D341Med (cell line): ENCODE results near the gene ZBTB25.

Experiments
- DNase-seq: peaks from one replicate; pipeline ENCODE4 v3.0.0; 2012; ENCODE audit warnings: low spot score

The ZBTB25 gene

DNA sequence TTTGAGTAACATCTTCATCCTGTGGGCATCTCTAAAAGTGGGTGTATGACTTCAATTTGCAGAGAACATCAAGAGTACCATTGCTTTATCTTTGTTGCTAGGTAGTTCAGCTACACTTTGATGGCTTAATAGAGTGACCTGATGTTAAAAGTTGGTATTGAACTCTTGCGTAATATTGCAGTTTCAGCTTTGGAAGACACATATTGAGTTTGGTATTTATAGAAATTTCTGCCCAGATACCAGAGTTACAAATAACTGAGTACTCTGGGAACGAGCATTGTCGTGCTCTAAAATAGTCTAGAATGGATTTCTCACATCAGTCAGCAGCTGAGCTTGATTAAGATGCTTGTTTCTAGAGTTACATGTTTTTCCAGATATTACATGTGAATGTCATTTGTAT lies 63.1 kb downstream of the ZBTB25 start:
- DNase-seq: no peak

- DNase-seq: no peak
Measured at GRCh38 chr14:64439141-64439540, 64.5 kb downstream of the ZBTB25 start.

DNA sequence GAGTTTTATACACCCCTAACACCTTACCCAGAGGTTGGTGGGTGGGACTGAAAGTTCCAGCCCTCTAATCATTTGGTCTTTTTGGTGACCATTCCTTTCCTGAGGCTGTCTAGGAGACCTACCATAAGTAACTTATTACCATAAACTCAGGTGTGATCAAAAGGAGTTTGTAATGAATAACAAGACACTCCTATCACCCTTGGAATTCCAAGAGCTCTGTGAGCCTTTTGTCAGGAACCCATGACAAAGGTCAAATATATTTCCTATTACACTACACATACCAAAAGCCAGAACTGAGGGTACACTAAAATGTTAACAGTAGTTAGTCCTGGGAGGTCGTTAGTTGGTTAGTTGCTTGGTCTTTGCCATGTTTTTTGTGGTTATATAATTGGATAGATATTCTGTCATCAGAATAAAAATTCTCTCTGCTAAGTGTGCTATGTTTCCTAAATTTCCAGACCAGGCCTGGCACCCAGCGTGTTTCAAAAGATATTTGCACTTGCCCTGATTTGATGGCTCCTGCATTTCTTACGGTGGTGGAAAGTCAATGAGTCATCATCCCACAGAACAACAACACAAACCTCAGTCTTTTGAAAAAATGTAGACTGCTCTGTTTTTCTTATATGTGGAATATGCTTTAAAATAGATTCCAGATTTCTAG lies 65.3 kb downstream of the ZBTB25 start:
- no peak for DNase-seq

DNA sequence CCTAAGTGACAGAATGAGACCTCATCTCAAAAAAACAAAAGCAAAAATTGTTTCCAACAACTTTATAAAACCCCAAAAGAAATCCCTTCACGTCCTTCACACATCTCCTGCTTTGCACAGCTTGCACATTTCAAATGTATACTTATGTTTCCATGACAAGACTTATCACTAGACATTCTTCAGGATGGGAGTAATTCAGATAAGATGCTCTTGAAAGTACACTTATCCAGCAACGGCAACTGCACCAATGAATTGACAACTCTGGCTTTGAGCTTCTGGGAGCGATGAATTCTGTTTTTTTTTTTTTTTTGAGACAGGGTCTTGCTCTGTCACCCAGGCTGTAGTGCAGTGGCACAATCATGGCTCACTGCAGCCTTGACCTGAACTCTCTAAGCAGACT lies 69.1 kb downstream of the ZBTB25 start:
- DNase-seq: no peak

GRCh38 chr14:64423987-64424386 lies 79.7 kb downstream of the ZBTB25 start:
- DNase-seq: no peak

- no peak for DNase-seq
Measured at GRCh38 chr14:64422756-64423155, 80.9 kb downstream of the ZBTB25 start.

- DNase-seq: no peak
Measured at GRCh38 chr14:64422005-64422404, 81.6 kb downstream of the ZBTB25 start.

- DNase-seq: no peak
Measured at GRCh38 chr14:64421166-64421565, 82.5 kb downstream of the ZBTB25 start.

DNA sequence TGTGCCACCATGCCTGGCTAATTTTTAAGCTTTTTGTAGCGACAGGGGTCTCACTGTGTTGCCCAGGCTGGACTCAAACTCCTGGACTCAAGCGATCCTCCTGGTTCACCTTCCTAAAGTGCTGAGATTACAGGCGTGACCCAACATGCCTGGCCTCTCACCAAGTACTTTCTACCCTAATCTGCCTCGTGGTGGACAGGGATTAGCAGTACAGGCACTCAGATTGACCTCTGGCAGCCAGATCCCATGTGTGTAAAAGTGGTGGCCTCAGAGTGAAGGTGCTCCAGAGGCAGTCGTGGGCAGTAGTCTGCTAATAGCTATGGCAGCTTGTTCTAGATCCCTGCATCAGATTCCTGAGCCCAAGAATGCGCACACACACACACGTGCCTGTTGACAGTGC lies 84.6 kb downstream of the ZBTB25 start:
- no peak for DNase-seq

- no peak for DNase-seq
Measured at GRCh38 chr14:64417771-64418125, 85.9 kb downstream of the ZBTB25 start.

DNA sequence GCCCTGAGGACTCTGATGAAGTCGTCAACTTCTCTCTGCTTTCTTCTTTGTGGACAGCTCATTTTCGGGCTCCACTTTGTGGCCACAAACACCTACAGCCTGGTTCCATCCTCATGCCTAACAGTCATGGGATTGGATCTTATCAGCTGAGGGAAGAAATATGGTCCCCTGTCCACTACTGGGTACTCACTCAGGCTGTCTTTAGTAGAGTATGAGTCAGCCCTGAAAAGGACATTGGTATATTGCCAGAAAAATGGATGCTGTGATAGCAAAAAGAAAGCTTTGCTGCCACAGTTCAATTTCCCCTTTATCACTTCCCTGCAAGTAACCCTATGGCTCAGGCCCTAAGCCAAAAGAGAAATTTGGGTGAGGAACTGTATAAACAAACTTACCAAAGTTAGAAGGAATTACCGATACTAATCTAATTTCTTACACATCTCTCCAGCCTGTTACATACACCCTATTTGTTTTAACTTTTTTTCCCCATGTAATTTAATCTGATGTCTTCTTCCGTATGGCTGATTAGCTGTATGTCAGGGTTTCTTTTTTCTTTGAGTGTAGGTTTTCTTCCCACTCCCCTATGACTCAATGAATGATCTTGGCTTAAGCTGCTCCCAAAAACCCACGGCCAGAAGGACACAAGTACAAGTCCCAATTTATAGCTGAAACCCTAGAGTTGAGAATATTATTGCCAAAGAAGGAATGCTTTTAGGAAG lies 86.4 kb downstream of the ZBTB25 start:
- no peak for DNase-seq

GRCh38 chr14:64416348-64416932 lies 87.2 kb downstream of the ZBTB25 start:
- no peak for DNase-seq

DNA sequence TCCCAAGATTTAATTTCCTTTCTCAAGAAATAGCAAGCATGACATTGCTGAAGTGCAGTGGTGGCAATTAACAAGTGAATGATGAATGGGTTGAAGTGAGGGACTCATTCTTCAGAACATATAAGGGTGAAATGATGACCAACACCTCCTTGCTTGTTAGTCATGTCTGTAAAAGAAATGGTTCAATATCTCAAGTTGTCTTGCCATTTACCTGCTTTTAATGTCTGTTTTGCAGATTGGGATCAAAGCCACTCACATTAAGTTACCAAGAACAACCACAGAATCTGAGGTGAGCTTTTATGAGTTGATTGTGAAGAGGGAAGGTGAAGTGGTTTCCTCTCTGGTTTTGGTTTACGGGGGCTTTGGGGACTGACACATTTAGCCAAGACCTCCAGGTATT lies 91.4 kb downstream of the ZBTB25 start:
- DNase-seq: no peak

- DNase-seq: no peak
Measured at GRCh38 chr14:64411001-64411400, 92.6 kb downstream of the ZBTB25 start.

DNA sequence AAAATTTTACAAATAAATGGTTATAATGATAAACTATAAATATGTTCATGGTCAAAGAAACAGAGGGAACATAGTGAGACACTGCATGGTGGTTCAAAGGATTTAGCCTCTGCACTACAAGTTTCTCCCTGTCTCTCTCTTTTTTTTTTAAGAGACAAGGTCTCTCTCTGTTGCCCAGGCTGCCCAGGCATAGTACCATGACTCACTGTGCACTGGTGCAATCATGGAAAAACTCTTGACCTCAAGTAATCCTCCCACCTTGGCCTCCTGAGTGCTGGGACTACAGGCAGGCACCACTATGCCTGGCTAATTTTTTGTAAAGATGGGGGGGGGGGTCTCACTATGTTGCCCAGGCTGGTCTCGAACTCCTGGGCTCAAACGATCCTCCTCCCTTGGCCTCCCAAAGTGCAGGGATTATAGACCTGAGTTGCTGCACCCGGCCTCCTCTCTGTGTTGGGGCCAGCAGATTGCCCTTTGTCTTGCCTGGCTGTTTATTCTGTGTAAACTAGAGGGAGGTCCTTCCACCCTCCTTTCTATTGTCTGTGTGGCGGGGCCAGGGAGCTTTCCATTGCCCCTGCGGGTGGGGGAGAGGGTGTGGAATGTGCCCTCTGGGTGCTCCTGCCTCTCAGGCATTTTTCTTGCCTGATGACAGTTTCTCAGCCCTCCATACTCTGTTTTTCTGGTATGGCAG lies 93.4 kb downstream of the ZBTB25 start:
- peak; percentile 32 for DNase-seq

DNA sequence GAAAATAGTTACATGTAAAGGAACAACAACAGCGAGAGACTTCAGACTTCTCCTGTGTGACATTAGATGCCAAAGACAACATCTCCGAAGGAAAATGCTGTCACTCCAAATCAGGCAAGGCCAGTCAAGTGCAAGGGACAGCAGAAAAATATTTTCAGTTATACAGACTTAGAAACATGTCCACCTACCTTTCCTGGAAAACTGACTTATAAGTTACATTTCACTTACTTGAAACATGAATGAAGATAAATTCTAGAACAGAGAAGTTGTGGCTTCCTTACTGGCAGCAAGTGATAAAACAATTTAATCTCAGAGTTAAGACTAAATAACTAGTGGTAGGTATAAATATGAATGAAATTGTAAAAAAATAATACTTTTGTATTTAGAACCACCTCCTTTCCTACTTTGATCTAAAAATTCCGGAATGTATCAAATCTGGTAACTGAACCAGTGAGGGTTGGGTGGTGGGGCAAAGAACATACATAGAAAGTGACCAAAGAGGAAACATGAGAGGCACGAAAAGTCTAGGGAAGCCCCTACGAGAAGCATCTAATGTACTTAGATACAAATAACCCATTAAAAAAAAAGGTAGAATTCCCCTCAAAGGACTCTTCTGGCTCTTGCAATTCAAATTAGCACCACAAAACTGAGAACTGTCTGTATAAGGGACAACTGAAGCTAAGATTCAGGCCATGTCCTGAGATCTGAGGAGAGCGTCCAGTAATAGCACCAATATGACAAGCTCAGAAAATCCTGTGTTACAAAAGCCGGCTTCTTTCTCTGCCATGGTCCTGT lies 94.3 kb downstream of the ZBTB25 start:
- DNase-seq: no peak

GRCh38 chr14:64407329-64407728 lies 96.3 kb downstream of the ZBTB25 start:
- DNase-seq: no peak

DNA sequence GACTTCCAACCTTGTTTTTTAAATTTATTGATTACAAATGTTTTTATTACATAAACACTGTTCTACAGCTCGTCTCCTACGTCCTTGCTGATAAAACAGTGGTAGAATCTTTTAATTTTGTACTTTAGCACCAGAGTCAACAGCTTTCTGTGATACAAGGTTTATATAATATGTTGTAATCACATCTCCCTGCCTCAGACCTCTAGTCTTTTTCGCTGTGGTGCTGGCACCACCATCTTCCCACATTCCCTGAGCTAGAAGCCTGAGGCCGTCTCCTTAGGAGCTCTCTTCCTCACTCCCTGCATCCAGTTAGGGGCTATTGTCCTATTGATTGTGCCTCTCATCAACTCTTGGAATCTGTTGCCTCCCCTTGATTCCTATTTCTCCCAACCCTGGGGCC lies 98.3 kb downstream of the ZBTB25 start:
- no peak for DNase-seq

GRCh38 chr14:64401949-64402348 lies 101.7 kb downstream of the ZBTB25 start:
- no peak for DNase-seq

GRCh38 chr14:64400829-64401459 lies 102.7 kb downstream of the ZBTB25 start:
- DNase-seq: no peak
